HEK293 (cell line): ENCODE data around the gene FKRP.

Experiments used
- HOXC10 ChIP-seq: sonication (generic); formaldehyde crosslinking; IDR thresholded peaks from 2 replicates; pipeline ENCODE4 v1.8.1; 2023; ENCODE audit warnings: mild to moderate bottlenecking, missing genetic modification reagents
- IKZF3 ChIP-seq: fragments of 450-650 bp; IDR thresholded peaks from 2 replicates; pipeline ENCODE4 v1.5.0; 2018; ENCODE audit warnings: missing biosample characterization, mild to moderate bottlenecking, missing genetic modification characterization, moderate library complexity
- KLF16 ChIP-seq: fragments of 450-650 bp; formaldehyde crosslinking; IDR thresholded peaks from 2 replicates; pipeline ENCODE4 v1.5.1; 2017; ENCODE audit warnings: missing biosample characterization, missing genetic modification characterization
- MEIS1 ChIP-seq: sonication (generic); formaldehyde crosslinking; IDR thresholded peaks from 2 replicates; pipeline ENCODE4 v1.8.1; 2022; ENCODE audit warnings: missing genetic modification reagents, mild to moderate bottlenecking, borderline replicate concordance
- MZF1 ChIP-seq: fragments of 450-650 bp; formaldehyde crosslinking; IDR thresholded peaks from 2 replicates; pipeline ENCODE4 v1.5.1; 2017; ENCODE audit warnings: missing biosample characterization, missing genetic modification characterization, borderline replicate concordance
- YY1 ChIP-seq: fragments of 450-650 bp; formaldehyde crosslinking; IDR thresholded peaks from 2 replicates; pipeline ENCODE4 v1.5.1; 2018; ENCODE audit warnings: missing biosample characterization, missing genetic modification characterization
- ZBTB20 ChIP-seq: fragments of 450-650 bp; formaldehyde crosslinking; IDR thresholded peaks from 2 replicates; pipeline ENCODE4 v1.5.1; 2016; ENCODE audit warnings: missing biosample characterization, missing genetic modification characterization
- ZFP37 ChIP-seq: fragments of 450-650 bp; formaldehyde crosslinking; IDR thresholded peaks from 2 replicates; pipeline ENCODE4 v1.5.1; 2016; ENCODE audit warnings: missing biosample characterization, missing genetic modification characterization
- ZNF112 ChIP-seq: fragments of 450-650 bp; formaldehyde crosslinking; IDR thresholded peaks from 2 replicates; pipeline ENCODE4 v1.5.0; 2017; ENCODE audit warnings: missing biosample characterization, missing genetic modification characterization
- ZNF140 ChIP-seq: fragments of 450-650 bp; formaldehyde crosslinking; IDR thresholded peaks from 2 replicates; pipeline ENCODE4 v1.5.1; 2016; ENCODE audit warnings: missing biosample characterization, missing genetic modification characterization
- ZNF146 ChIP-seq: fragments of 450-650 bp; formaldehyde crosslinking; IDR thresholded peaks from 2 replicates; pipeline ENCODE4 v1.5.1; 2016; ENCODE audit warnings: missing biosample characterization, missing genetic modification characterization
- ZNF169 ChIP-seq: fragments of 450-650 bp; formaldehyde crosslinking; IDR thresholded peaks from 2 replicates; pipeline ENCODE4 v1.5.1; 2016; ENCODE audit warnings: missing biosample characterization, missing genetic modification characterization
- ZNF23 ChIP-seq: fragments of 450-650 bp; formaldehyde crosslinking; IDR thresholded peaks from 2 replicates; pipeline ENCODE4 v1.5.1; 2016; ENCODE audit warnings: missing biosample characterization, missing genetic modification characterization, borderline replicate concordance
- ZNF350 ChIP-seq: fragments of 450-650 bp; formaldehyde crosslinking; IDR thresholded peaks from 2 replicates; pipeline ENCODE4 v1.5.0; 2017; ENCODE audit warnings: missing biosample characterization, mild to moderate bottlenecking, missing genetic modification characterization
- ZNF37A ChIP-seq: fragments of 450-650 bp; IDR thresholded peaks from 2 replicates; pipeline ENCODE4 v1.5.1; 2018; ENCODE audit warnings: missing biosample characterization, missing genetic modification characterization
- ZNF404 ChIP-seq: fragments of 450-650 bp; formaldehyde crosslinking; IDR thresholded peaks from 2 replicates; pipeline ENCODE4 v1.5.1; 2017; ENCODE audit warnings: missing biosample characterization, missing genetic modification characterization
- ZNF416 ChIP-seq: fragments of 450-650 bp; formaldehyde crosslinking; IDR thresholded peaks from 2 replicates; pipeline ENCODE4 v1.5.1; 2016; ENCODE audit warnings: missing biosample characterization, missing genetic modification characterization
- ZNF561 ChIP-seq: fragments of 450-650 bp; IDR thresholded peaks from 2 replicates; pipeline ENCODE4 v1.5.1; 2018; ENCODE audit warnings: missing biosample characterization, missing genetic modification characterization, borderline replicate concordance
- ZNF768 ChIP-seq: fragments of 450-650 bp; formaldehyde crosslinking; IDR thresholded peaks from 2 replicates; pipeline ENCODE4 v1.5.1; 2018; ENCODE audit warnings: missing biosample characterization, mild to moderate bottlenecking, missing genetic modification characterization
- TF ChIP-seq, protein P1 (sequence below): fragments of 450-650 bp; formaldehyde crosslinking; IDR thresholded peaks from 2 replicates; pipeline ENCODE4 v1.5.0; 2017; ENCODE audit warnings: missing biosample characterization, missing genetic modification characterization, borderline replicate concordance
- TF ChIP-seq, protein P2 (sequence below): fragments of 450-650 bp; formaldehyde crosslinking; IDR thresholded peaks from 2 replicates; pipeline ENCODE4 v1.5.1; 2016; ENCODE audit warnings: missing biosample characterization, missing genetic modification characterization, borderline replicate concordance
- TF ChIP-seq, protein P3 (sequence below): fragments of 450-650 bp; formaldehyde crosslinking; IDR thresholded peaks from 2 replicates; pipeline ENCODE4 v1.5.1; 2017; ENCODE audit warnings: missing biosample characterization, missing genetic modification characterization
- TF ChIP-seq, protein P4 (sequence below): fragments of 450-650 bp; formaldehyde crosslinking; IDR thresholded peaks from 2 replicates; pipeline ENCODE4 v1.5.1; 2017; ENCODE audit warnings: missing biosample characterization, missing genetic modification characterization
- TF ChIP-seq, protein P5 (sequence below): fragments of 450-650 bp; formaldehyde crosslinking; IDR thresholded peaks from 2 replicates; pipeline ENCODE4; 2016; ENCODE audit warnings: missing biosample characterization, missing genetic modification characterization
- TF ChIP-seq, protein P6 (sequence below): fragments of 450-650 bp; formaldehyde crosslinking; IDR thresholded peaks from 2 replicates; pipeline ENCODE4 v1.5.1; 2016; ENCODE audit warnings: missing biosample characterization, missing genetic modification characterization

FKRP gene

DNA sequence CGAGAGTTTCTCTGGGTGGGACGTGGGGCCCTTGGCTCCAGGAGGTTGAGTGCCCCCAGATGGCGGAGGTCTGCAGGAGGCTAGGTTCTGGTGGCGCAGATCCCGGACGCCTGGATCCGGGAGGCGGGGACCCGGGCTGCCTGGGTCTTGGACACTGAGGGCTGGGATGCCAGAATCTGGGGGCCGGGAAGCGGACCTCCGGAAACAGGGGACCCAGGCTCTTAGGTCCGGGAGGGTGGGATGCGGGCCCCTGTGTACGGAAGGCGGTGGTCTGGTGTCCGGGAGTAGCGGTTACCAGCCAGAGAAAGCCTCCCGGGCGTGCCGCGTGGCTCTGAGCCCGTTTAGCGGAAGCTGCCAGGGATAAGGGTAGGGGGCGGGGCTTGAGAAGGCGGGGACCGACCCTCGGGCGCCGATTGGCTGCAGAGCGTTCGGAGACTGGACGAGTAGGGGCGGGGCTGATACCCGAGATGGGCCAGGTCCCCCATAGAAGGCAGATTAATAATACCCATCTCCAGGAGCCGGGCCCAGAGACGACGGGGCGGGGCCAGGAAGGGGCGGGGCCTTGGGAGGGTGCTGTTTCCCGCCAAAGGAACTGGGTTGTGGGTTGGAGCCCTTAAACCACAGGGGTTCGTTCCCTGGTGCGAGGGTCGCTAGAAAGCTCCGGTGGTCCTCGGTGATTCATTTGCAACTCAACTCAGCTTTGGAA lies 42.6 kb downstream of the FKRP start, which contains the start of gene SLC1A5 (continued):
- TF ChIP-seq, protein P1, sequence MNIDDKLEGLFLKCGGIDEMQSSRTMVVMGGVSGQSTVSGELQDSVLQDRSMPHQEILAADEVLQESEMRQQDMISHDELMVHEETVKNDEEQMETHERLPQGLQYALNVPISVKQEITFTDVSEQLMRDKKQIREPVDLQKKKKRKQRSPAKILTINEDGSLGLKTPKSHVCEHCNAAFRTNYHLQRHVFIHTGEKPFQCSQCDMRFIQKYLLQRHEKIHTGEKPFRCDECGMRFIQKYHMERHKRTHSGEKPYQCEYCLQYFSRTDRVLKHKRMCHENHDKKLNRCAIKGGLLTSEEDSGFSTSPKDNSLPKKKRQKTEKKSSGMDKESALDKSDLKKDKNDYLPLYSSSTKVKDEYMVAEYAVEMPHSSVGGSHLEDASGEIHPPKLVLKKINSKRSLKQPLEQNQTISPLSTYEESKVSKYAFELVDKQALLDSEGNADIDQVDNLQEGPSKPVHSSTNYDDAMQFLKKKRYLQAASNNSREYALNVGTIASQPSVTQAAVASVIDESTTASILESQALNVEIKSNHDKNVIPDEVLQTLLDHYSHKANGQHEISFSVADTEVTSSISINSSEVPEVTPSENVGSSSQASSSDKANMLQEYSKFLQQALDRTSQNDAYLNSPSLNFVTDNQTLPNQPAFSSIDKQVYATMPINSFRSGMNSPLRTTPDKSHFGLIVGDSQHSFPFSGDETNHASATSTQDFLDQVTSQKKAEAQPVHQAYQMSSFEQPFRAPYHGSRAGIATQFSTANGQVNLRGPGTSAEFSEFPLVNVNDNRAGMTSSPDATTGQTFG (tag by site-specific recombination) = peak; percentile 72; the same call in 1 of the 2 replicates
- TF ChIP-seq KLF16 (peak; percentile 90), HOXC10 (CRISPR knock-in tag) (no peak), MZF1 (no peak), ZNF416 (tag by site-specific recombination) (no peak), IKZF3 (peak; percentile 28; the same call in 1 of the 2 replicates), ZNF140 (tag by site-specific recombination) (no peak), ZNF169 (no peak), ZNF37A (no peak), ZNF146 (tag by site-specific recombination) (no peak), ZNF404 (tag by site-specific recombination) (no peak; the same call in 1 of the 2 replicates), ZBTB20 (peak; percentile 29; the same call in 1 of the 2 replicates), MEIS1 (no peak), ZNF112 (tag by site-specific recombination) (no peak), ZFP37 (tag by site-specific recombination) (peak; percentile 93), ZNF350 (no peak), ZNF561 (no peak; the same call in 1 of the 2 replicates), YY1 (tag by site-specific recombination) (no peak), ZNF768 (tag by site-specific recombination) (0 out of 2 replicates have a peak, but pooled peaks have one; percentile 12), ZNF23 (tag by site-specific recombination) (no peak)
- TF ChIP-seq, protein P2, sequence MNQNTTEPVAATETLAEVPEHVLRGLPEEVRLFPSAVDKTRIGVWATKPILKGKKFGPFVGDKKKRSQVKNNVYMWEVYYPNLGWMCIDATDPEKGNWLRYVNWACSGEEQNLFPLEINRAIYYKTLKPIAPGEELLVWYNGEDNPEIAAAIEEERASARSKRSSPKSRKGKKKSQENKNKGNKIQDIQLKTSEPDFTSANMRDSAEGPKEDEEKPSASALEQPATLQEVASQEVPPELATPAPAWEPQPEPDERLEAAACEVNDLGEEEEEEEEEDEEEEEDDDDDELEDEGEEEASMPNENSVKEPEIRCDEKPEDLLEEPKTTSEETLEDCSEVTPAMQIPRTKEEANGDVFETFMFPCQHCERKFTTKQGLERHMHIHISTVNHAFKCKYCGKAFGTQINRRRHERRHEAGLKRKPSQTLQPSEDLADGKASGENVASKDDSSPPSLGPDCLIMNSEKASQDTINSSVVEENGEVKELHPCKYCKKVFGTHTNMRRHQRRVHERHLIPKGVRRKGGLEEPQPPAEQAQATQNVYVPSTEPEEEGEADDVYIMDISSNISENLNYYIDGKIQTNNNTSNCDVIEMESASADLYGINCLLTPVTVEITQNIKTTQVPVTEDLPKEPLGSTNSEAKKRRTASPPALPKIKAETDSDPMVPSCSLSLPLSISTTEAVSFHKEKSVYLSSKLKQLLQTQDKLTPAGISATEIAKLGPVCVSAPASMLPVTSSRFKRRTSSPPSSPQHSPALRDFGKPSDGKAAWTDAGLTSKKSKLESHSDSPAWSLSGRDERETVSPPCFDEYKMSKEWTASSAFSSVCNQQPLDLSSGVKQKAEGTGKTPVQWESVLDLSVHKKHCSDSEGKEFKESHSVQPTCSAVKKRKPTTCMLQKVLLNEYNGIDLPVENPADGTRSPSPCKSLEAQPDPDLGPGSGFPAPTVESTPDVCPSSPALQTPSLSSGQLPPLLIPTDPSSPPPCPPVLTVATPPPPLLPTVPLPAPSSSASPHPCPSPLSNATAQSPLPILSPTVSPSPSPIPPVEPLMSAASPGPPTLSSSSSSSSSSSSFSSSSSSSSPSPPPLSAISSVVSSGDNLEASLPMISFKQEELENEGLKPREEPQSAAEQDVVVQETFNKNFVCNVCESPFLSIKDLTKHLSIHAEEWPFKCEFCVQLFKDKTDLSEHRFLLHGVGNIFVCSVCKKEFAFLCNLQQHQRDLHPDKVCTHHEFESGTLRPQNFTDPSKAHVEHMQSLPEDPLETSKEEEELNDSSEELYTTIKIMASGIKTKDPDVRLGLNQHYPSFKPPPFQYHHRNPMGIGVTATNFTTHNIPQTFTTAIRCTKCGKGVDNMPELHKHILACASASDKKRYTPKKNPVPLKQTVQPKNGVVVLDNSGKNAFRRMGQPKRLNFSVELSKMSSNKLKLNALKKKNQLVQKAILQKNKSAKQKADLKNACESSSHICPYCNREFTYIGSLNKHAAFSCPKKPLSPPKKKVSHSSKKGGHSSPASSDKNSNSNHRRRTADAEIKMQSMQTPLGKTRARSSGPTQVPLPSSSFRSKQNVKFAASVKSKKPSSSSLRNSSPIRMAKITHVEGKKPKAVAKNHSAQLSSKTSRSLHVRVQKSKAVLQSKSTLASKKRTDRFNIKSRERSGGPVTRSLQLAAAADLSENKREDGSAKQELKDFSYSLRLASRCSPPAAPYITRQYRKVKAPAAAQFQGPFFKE = no peak
- TF ChIP-seq, protein P3, sequence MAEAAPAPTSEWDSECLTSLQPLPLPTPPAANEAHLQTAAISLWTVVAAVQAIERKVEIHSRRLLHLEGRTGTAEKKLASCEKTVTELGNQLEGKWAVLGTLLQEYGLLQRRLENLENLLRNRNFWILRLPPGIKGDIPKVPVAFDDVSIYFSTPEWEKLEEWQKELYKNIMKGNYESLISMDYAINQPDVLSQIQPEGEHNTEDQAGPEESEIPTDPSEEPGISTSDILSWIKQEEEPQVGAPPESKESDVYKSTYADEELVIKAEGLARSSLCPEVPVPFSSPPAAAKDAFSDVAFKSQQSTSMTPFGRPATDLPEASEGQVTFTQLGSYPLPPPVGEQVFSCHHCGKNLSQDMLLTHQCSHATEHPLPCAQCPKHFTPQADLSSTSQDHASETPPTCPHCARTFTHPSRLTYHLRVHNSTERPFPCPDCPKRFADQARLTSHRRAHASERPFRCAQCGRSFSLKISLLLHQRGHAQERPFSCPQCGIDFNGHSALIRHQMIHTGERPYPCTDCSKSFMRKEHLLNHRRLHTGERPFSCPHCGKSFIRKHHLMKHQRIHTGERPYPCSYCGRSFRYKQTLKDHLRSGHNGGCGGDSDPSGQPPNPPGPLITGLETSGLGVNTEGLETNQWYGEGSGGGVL (tag by site-specific recombination) = 0 out of 2 replicates have a peak, but pooled peaks have one; percentile 11
- TF ChIP-seq, protein P4, sequence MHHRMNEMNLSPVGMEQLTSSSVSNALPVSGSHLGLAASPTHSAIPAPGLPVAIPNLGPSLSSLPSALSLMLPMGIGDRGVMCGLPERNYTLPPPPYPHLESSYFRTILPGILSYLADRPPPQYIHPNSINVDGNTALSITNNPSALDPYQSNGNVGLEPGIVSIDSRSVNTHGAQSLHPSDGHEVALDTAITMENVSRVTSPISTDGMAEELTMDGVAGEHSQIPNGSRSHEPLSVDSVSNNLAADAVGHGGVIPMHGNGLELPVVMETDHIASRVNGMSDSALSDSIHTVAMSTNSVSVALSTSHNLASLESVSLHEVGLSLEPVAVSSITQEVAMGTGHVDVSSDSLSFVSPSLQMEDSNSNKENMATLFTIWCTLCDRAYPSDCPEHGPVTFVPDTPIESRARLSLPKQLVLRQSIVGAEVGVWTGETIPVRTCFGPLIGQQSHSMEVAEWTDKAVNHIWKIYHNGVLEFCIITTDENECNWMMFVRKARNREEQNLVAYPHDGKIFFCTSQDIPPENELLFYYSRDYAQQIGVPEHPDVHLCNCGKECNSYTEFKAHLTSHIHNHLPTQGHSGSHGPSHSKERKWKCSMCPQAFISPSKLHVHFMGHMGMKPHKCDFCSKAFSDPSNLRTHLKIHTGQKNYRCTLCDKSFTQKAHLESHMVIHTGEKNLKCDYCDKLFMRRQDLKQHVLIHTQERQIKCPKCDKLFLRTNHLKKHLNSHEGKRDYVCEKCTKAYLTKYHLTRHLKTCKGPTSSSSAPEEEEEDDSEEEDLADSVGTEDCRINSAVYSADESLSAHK = 0 out of 2 replicates have a peak, but pooled peaks have one; percentile 19
- TF ChIP-seq, protein P5, sequence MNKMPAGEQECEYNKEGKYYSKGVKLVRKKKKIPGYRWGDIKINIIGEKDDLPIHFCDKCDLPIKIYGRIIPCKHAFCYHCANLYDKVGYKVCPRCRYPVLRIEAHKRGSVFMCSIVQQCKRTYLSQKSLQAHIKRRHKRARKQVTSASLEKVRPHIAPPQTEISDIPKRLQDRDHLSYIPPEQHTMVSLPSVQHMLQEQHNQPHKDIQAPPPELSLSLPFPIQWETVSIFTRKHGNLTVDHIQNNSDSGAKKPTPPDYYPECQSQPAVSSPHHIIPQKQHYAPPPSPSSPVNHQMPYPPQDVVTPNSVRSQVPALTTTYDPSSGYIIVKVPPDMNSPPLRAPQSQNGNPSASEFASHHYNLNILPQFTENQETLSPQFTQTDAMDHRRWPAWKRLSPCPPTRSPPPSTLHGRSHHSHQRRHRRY (tag by site-specific recombination) = no peak
- TF ChIP-seq, protein P6, sequence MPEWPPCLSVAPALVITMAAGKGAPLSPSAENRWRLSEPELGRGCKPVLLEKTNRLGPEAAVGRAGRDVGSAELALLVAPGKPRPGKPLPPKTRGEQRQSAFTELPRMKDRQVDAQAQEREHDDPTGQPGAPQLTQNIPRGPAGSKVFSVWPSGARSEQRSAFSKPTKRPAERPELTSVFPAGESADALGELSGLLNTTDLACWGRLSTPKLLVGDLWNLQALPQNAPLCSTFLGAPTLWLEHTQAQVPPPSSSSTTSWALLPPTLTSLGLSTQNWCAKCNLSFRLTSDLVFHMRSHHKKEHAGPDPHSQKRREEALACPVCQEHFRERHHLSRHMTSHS (tag by site-specific recombination) = no peak
